ENCODE results near the gene ADPRHL1. TPM values are rescaled to one million over a fixed set of nuclear protein-coding genes. Genes with fewer than 3 reads are reported as not detected.

ADPRHL1 gene
- total and polyA plus RNA-seq, 4 donors: 0.28 to 0.67 (median 0.55) TPM

DNA sequence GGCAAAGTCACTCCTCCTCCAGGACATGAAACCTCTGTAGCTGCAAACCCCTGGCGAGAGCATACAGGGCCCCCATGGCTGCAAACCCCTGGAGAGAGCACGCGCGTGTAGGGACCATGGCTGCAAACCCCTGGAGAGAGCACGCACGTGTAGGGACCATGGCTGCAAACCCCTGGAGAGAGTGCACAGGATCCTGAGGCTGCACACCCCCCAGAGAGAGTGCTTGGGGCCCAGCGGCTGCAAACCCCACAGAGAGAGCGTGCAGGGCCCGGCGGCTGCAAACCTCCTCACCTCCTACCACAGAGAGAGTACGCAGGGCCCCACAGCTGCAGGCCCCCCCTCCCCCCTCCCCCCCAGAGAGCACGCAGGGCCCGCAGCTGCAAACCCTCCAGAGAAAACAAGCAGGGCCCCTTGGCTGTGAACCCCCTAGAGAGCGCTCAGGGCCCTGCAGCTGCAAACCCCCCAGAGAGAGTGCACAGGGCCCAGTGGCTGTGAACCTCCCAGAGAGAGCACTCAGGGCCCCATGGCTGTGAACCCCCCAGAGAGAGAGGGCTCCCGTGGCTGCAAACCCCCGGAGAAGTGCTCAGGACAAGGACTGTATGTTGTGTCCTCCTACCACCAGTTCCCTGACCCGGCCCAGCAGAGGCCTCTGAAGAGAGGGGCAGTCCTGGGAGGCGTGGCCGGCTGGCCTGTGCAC is 7.3 kb downstream of the ADPRHL1 start (continued):
- TF ChIP-seq EGR1 (IDR thresholded peaks at IDR 0.05; ENCODE audit: low read depth in 2 of 2) (no peak), TAF1 (conservative IDR thresholded peaks at IDR 0.05) (no peak)

GRCh38 chr13:113443991-113444390 is 9.3 kb downstream of the ADPRHL1 start:
- no peak for DNase-seq (ENCODE audit: low spot score)
- WGBS: 99% methylated on average over 15 of the region's 15 CpGs

GRCh38 chr13:113442985-113443362 is 10.3 kb downstream of the ADPRHL1 start:
- 90% methylated on average over 1 of the region's 1 CpG for WGBS
- Histone ChIP-seq H3K36me3 (ENCODE audit: control insufficient read depth in 4 of 4, insufficient read depth in 3 of 4, low read depth in 1 of 4, low read length in 3 of 4) (peaks cover 0 to 5% (median 0%) of the 10 kb centered on the region in 4 donors), H3K27me3 (ENCODE audit: control insufficient read depth in 4 of 4, insufficient read depth in 4 of 4, low read length in 3 of 4) (no peaks in the 10 kb centered on the region), H3K4me3 (ENCODE audit: low read depth in 1 of 3, low read length in 3 of 3) (no peak overlapping the region), H3K9me3 (ENCODE audit: control insufficient read depth in 4 of 4, low read length in 3 of 4) (no peaks in the 10 kb centered on the region), H3K27ac (ENCODE audit: low read depth in 1 of 2, low read length in 2 of 2) (no peak overlapping the region), H3K4me1 (ENCODE audit: control insufficient read depth in 4 of 4, insufficient read depth in 4 of 4, low read length in 3 of 4) (no peaks in the 10 kb centered on the region), H3K9ac (ENCODE audit: low read depth in 1 of 2, low read length in 2 of 2) (no peak overlapping the region)
- no peak for DNase-seq (ENCODE audit: low spot score)
- TF ChIP-seq TAF1 (conservative IDR thresholded peaks at IDR 0.05) (no peak), RAD21 (IDR thresholded peaks at IDR 0.05) (no peak), FOXA1 (IDR thresholded peaks at IDR 0.05) (no peak), GABPA (IDR thresholded peaks at IDR 0.05 in 1 of 2, conservative IDR thresholded peaks at IDR 0.05 in 1 of 2) (no peak), SP1 (IDR thresholded peaks at IDR 0.05) (no peak)
- TF ChIP-seq, protein P1, sequence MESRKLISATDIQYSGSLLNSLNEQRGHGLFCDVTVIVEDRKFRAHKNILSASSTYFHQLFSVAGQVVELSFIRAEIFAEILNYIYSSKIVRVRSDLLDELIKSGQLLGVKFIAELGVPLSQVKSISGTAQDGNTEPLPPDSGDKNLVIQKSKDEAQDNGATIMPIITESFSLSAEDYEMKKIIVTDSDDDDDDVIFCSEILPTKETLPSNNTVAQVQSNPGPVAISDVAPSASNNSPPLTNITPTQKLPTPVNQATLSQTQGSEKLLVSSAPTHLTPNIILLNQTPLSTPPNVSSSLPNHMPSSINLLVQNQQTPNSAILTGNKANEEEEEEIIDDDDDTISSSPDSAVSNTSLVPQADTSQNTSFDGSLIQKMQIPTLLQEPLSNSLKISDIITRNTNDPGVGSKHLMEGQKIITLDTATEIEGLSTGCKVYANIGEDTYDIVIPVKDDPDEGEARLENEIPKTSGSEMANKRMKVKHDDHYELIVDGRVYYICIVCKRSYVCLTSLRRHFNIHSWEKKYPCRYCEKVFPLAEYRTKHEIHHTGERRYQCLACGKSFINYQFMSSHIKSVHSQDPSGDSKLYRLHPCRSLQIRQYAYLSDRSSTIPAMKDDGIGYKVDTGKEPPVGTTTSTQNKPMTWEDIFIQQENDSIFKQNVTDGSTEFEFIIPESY (IDR thresholded peaks at IDR 0.05): no peak

More at GRCh38 chr13:113443991-113444390, 9.3 kb downstream of the ADPRHL1 start:
- H3K36me3 ChIP-seq (ENCODE audit: control insufficient read depth in 4 of 4, insufficient read depth in 3 of 4, low read depth in 1 of 4, low read length in 3 of 4): peaks cover 0 to 5% (median 0%) of the 10 kb centered on the region in 4 donors
- H3K27ac ChIP-seq (ENCODE audit: low read depth in 1 of 2, low read length in 2 of 2): no peak overlapping the region
- TF ChIP-seq YY1 (IDR thresholded peaks at IDR 0.05) (no peak), TAF1 (conservative IDR thresholded peaks at IDR 0.05) (no peak), HNF4G (IDR thresholded peaks at IDR 0.05) (no peak), EGR1 (IDR thresholded peaks at IDR 0.05; ENCODE audit: low read depth in 2 of 2) (no peak), SP1 (IDR thresholded peaks at IDR 0.05) (no peak), NR2F2 (IDR thresholded peaks at IDR 0.05) (no peak), FOXA2 (IDR thresholded peaks at IDR 0.05) (no peak), JUND (IDR thresholded peaks at IDR 0.05) (no peak), GABPA (IDR thresholded peaks at IDR 0.05 in 1 of 2, conservative IDR thresholded peaks at IDR 0.05 in 1 of 2) (no peak), HNF4A (conservative IDR thresholded peaks at IDR 0.05) (no peak), CTCF (IDR thresholded peaks at IDR 0.05; ENCODE audit: low read depth, low read length, missing input control) (no peak)
- H3K4me1 ChIP-seq (ENCODE audit: control insufficient read depth in 4 of 4, insufficient read depth in 4 of 4, low read length in 3 of 4): peaks cover 0 to 3% (median 1%) of the 10 kb centered on the region in 4 donors
- H3K4me3 ChIP-seq (ENCODE audit: low read depth in 1 of 3, low read length in 3 of 3): no peak overlapping the region
- no peaks in the 10 kb centered on the region for H3K27me3 ChIP-seq (ENCODE audit: control insufficient read depth in 4 of 4, insufficient read depth in 4 of 4, low read length in 3 of 4)
- H3K9me3 ChIP-seq (ENCODE audit: control insufficient read depth in 4 of 4, low read length in 3 of 4): no peaks in the 10 kb centered on the region
- no peak overlapping the region for H3K9ac ChIP-seq (ENCODE audit: low read depth in 1 of 2, low read length in 2 of 2)
